Stromal cell of bone marrow (primary cell): ENCODE data around the gene SPAAR.

Experiments used
- DNase-seq: peaks from one replicate; pipeline ENCODE4 v3.0.0-alpha.2; 2012; ENCODE audit warnings: low read depth

The SPAAR gene

DNA sequence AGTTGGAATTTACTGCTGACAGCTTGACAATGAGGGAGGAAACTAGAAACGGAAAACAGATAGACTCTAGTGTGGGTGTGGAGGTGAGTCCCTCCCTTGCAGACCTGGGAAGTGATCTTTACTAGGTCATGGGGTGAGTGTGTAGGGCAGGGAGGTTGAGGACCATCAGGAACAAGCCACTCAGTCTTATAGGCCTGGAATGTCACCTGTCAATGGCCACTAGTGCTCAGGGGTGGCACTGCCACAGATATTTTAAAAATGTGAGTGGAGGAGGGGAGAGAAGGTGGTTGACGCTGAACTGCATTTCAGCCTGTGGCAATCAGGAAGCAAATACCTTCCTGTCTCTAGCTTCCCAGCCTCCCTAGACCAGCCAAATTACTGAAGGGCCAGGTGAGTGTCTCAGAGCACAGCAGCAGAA lies 39.6 kb downstream of the SPAAR start:
- no peak for DNase-seq

DNA sequence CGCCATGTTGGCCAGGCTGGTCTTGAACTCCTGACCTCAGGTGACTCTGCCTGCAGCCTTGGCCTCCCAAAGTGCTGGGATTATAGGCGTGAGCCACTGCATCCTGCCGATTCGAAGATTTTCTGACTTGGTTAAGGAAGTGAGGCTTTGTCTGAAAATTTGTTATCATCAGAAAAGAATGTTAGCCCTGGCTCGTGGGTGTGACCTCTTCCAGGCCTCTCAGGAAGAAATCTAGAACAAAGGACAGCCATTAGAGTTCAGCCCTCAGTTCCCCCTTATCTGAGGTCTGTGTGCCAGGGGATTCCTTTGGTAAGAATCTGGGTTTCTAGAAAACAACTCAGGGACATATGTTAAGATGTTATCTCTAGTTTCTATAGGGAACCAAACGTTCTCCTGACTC lies 42.4 kb downstream of the SPAAR start:
- no peak for DNase-seq

- DNase-seq = no peak
Measured at GRCh38 chr9:35952526-35953191, 43.4 kb downstream of the SPAAR start.

GRCh38 chr9:35954942-35955546 lies 45.8 kb downstream of the SPAAR start:
- DNase-seq = peak; percentile 52

GRCh38 chr9:35956651-35957050 lies 47.4 kb downstream of the SPAAR start:
- DNase-seq = no peak

GRCh38 chr9:35958104-35958837 lies 49.0 kb downstream of the SPAAR start, which contains the start of gene OR2S2:
OR2S2 (minus strand) TSS chr9:35958154; CDS start chr9:35958098, 56 bp downstream.
- no peak for DNase-seq

GRCh38 chr9:35960039-35960655 lies 50.9 kb downstream of the SPAAR start:
- peak; percentile 20 for DNase-seq
